ENCODE measurements around the gene B4GALNT3. TPM values are rescaled to one million over a fixed set of nuclear protein-coding genes. Genes with fewer than 3 reads are reported as not detected.

B4GALNT3 gene
- total RNA-seq, 1 donor, result 0.10 TPM

- Histone ChIP-seq H3K9me3 (ENCODE audit: low read depth, low read length) (no peaks in the 10 kb centered on the region), H3K4me1 (ENCODE audit: insufficient read depth, low read length) (peaks cover 57% of the 10 kb centered on the region), H3K27me3 (ENCODE audit: insufficient read depth, low read length) (no peaks in the 10 kb centered on the region), H3K4me3 (ENCODE audit: low read length) (no peak overlapping the region)
These were observed 147.8 kb downstream of the B4GALNT3 start for GRCh38 chr12:607541-608001.

- no peaks in the 10 kb centered on the region for H3K27me3 ChIP-seq (ENCODE audit: insufficient read depth, low read length)
- H3K4me1 ChIP-seq (ENCODE audit: insufficient read depth, low read length), result peaks cover 65% of the 10 kb centered on the region
- H3K9me3 ChIP-seq (ENCODE audit: low read depth, low read length), result no peaks in the 10 kb centered on the region
- H3K4me3 ChIP-seq (ENCODE audit: low read length), result no peak overlapping the region
These were observed 148.7 kb downstream of the B4GALNT3 start for GRCh38 chr12:608413-608812.

GRCh38 chr12:608921-609320, 149.2 kb downstream of the B4GALNT3 start:
- Histone ChIP-seq H3K27me3 (ENCODE audit: insufficient read depth, low read length) (no peaks in the 10 kb centered on the region), H3K4me1 (ENCODE audit: insufficient read depth, low read length) (peaks cover 67% of the 10 kb centered on the region)

GRCh38 chr12:611721-612120, 152.0 kb downstream of the B4GALNT3 start:
- Histone ChIP-seq H3K4me1 (ENCODE audit: insufficient read depth, low read length) (peaks cover 87% of the 10 kb centered on the region), H3K27me3 (ENCODE audit: insufficient read depth, low read length) (no peaks in the 10 kb centered on the region), H3K4me3 (ENCODE audit: low read length) (no peak overlapping the region), H3K9me3 (ENCODE audit: low read depth, low read length) (no peaks in the 10 kb centered on the region)

More at GRCh38 chr12:608921-609320, 149.2 kb downstream of the B4GALNT3 start:
- Histone ChIP-seq H3K4me3 (ENCODE audit: low read length) (no peak overlapping the region), H3K9me3 (ENCODE audit: low read depth, low read length) (no peaks in the 10 kb centered on the region)

GRCh38 chr12:612293-612692, 152.6 kb downstream of the B4GALNT3 start:
- Histone ChIP-seq H3K27me3 (ENCODE audit: insufficient read depth, low read length) (no peaks in the 10 kb centered on the region), H3K9me3 (ENCODE audit: low read depth, low read length) (no peaks in the 10 kb centered on the region), H3K4me3 (ENCODE audit: low read length) (no peak overlapping the region), H3K4me1 (ENCODE audit: insufficient read depth, low read length) (peaks cover 89% of the 10 kb centered on the region)

GRCh38 chr12:612886-613285, 153.1 kb downstream of the B4GALNT3 start:
- no peaks in the 10 kb centered on the region for H3K27me3 ChIP-seq (ENCODE audit: insufficient read depth, low read length)
- no peaks in the 10 kb centered on the region for H3K9me3 ChIP-seq (ENCODE audit: low read depth, low read length)
- no peak overlapping the region for H3K4me3 ChIP-seq (ENCODE audit: low read length)
- H3K4me1 ChIP-seq (ENCODE audit: insufficient read depth, low read length), result peaks cover 89% of the 10 kb centered on the region

Other genes starting within 250 kb of the B4GALNT3 start
- 0.73 TPM for gene SLC6A12, start 245.8 kb upstream of the B4GALNT3 start, total RNA-seq
- gene SLC6A13, start 197.1 kb upstream of the B4GALNT3 start, total RNA-seq, result not detected
- gene KDM5A, start 70.6 kb upstream of the B4GALNT3 start, total RNA-seq, result 123 TPM
- gene CCDC77, start 58.3 kb upstream of the B4GALNT3 start, total RNA-seq, result 8.4 TPM
- gene NINJ2, start 203.5 kb downstream of the B4GALNT3 start, total RNA-seq, result 8.4 TPM

All from mononuclear cell (primary cell).